Globus pallidus (tissue), 1 donor: ENCODE measurements around the gene UBXN4.

Experiments
- DNase-seq: peaks from one replicate; pipeline ENCODE4 v3.0.0-alpha.2; 2015; ENCODE audit warnings: low spot score

The UBXN4 gene

GRCh38 chr2:135812907-135813511 lies 71.4 kb downstream of the UBXN4 start:
- no peak for DNase-seq

DNA sequence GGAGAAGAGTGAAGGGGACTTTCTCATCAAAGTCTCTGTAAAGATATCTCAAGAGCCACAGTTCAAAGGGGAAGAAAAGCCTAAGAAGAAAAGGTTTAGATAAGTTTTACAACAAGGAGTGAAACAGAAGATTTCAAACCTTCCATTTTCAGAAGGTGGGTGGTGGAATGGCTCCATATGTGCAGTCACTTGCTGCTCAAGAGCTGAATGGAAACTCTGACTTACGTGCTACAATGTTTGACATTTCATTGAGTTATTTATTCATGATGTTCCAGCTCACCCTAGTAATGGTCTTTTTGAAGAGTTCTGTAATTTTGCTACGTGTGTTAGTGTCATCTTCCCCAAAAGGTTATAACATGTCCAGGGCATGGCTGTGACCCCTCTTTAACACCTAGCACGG lies 73.6 kb downstream of the UBXN4 start:
- no peak for DNase-seq

GRCh38 chr2:135817466-135817865 lies 75.8 kb downstream of the UBXN4 start:
- DNase-seq = no peak

DNA sequence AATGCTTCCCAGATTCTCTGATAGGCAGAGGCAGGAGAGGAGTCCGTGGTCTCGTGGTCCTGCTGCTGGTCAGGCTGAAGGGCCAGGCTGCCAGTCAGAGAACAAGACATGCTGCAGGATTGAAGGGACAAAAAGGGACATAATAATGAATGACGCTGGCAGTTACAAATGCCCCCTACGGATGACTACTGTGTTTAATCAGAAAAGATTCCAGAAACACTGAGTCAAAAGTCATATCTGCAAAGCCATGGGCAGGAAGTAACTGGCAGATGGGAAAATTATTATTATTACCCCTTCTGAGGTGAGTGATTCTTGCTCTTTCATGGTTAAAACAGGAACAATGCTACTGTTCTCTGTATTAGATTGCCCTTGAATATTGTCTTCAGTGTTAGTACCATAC lies 76.3 kb downstream of the UBXN4 start:
- no peak for DNase-seq

- no peak for DNase-seq
These were observed 77.4 kb downstream of the UBXN4 start for GRCh38 chr2:135818937-135819610.

GRCh38 chr2:135820003-135820618 lies 78.5 kb downstream of the UBXN4 start:
- no peak for DNase-seq

- DNase-seq = no peak
These were observed 79.5 kb downstream of the UBXN4 start for GRCh38 chr2:135821190-135821589.

- DNase-seq = no peak
These were observed 81.2 kb downstream of the UBXN4 start for GRCh38 chr2:135822855-135823254.

GRCh38 chr2:135825131-135825530 lies 83.5 kb downstream of the UBXN4 start:
- DNase-seq = no peak

GRCh38 chr2:135825550-135826176 lies 84.0 kb downstream of the UBXN4 start:
- DNase-seq = no peak

- DNase-seq = no peak
These were observed 84.9 kb downstream of the UBXN4 start for GRCh38 chr2:135826544-135826943.

GRCh38 chr2:135829378-135830135 lies 87.9 kb downstream of the UBXN4 start:
- DNase-seq = no peak

GRCh38 chr2:135831180-135831812 lies 89.6 kb downstream of the UBXN4 start:
- no peak for DNase-seq

DNA sequence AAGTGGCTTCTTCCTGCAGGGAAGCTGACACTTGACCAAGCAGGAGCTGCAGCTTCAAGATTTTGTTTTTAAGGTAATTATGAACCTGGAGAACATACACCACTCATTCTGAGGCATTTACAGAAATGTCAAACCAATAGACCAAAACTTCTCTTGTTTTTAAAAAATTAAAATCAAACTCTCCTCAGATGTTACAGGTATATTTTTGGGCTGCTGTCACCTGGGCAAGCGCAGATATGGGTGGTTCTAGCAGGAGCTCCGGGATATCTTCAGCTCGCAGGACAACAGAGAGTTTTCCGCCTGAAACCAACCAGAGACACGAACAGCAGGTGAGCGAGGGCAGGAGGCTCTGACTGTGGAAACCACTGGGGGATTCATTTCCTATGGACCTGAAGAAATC lies 91.2 kb downstream of the UBXN4 start:
- DNase-seq = no peak
